ENCODE results near the gene UGT1A10. TPM values are rescaled to one million over a fixed set of nuclear protein-coding genes. Genes with fewer than 3 reads are reported as not detected.

The UGT1A10 gene
- total RNA-seq, 1 donor from 2014 or later, result not detected

DNA sequence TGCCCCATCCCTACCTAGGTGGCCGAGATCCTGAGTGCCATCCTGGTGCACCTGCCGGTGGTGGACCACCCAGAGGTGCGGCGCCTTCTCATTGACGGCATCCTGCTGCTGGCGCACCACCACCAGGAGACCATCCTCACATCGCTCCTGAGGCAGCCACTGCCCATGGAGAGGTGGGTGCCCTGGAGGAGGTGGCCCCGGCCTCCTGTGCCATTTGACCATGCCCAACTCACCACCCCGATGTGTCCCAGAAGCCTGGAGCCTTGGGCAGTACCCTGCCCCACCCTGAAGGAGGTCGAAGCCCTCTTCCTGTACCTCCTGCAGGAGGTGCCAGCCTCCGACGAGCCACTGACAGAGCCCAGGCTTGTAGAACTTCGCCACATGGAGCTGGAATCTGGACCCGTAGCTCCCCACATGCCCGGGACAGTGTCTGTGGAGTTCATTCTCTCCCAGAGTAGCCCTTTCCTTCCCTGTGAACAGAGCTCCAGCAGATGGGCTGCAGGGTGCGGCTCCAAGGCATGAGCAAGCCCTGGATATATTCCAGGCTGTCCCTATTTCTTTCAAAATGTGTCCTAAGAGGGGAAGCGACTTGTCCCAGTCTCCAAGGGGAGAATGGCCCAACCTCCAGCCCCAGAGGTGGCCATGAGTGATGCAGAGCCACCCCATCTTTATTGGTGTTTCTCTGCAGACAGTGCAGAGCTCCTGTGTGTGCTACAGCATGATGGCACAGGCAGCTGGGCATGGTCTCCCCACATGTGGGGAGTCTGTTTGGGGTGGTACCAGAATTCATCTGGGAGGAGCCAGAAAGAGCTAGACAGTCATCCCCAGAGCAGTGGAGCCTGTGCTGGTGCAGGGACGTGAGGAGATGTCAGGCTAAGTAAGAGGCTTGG is 183.9 kb downstream of the UGT1A10 start:
- DNase-seq (ENCODE audit: low read depth, low spot score), result no peak

DNA sequence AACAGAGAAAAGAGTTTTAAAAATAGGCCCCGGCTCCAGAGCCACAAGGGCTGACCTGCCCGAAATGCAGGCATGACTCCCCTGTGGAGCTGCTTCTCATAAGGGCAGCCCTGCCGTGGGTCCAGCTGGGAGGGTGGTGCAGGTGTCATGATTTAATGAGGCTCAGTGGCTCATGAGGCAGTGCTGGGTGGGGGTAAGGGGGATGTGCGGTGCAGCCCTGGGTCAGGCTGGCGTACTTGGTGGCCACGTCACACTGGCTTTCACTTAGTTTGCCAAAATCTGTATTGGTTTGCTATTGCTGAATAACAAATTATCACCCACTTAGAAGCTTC is 184.5 kb downstream of the UGT1A10 start:
- no peak for DNase-seq (ENCODE audit: low read depth, low spot score)

DNA sequence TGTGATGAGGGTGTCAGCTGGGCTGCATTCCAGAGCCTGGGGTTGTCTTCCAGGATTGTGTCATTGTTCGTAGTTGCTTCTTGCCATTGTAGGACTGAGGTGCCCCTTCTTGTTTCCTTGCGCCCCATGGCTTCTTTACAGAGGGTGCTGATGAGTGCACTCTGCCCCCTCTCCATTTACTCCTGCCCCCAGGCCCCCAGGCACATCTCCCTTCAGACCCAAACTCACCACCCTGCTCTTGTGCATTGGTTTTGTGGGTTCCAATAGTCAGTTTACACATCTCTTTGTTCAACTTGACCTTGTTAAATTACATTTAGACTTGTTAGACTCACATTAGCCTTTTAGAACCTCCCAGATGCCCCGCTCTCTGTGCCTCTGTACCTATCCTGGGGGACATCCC is 184.9 kb downstream of the UGT1A10 start:
- no peak for DNase-seq (ENCODE audit: low read depth, low spot score)

DNA sequence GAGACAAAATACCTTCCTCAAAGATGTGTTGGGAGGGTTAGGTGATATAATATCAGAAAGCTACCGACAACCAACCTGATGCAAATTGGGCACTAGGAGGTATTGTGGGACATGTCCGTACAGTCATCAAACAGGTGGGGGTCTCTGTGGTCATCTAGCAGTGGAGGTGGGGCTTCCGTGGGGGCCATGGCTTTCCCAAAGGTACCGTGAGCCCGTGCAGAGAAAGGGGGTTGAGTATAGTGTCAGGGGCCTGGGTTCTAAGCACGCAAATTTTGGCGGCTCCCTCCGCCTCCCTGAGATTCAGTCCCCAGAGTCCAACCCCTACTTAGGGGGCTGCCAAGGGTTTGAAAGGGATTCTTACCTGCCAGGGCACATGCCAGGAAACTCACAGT is 185.5 kb downstream of the UGT1A10 start:
- no peak for DNase-seq (ENCODE audit: low read depth, low spot score)

DNA sequence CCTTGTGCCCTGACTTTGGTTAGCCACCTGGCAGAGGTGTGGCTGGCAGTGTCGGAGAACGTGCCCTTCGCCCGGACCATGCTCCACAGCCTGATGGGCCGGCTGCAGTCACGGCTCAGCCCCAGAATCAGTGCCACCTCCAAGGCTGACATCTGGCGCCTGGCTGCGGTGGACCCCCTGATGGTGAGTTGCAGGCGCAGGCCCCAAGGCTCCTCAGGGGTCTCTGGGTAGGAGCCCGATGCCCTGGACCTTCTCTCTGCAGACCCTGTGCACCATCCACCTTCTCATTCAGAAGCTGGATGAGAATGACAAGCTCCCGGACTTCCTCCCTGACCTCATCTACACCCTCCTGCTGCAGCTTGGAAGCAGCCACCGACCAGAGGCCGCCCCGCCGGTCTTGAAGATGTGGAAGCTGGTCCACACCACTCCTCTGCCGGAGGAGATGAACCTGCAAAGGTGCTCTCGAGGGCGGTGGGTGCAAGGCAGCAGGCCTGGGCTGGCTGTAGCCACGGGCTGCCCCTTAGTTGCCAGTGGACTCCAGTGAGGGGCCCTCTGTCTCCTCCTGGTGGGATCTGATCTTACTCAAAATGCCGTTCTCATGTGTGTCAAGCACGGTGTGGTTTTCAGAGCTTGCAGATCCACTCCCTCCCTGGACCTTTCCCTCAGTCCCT is 186.0 kb downstream of the UGT1A10 start:
- no peak for DNase-seq (ENCODE audit: low read depth, low spot score)

Other genes starting within 250 kb of the UGT1A10 start
- gene USP40, start 69.7 kb upstream of the UGT1A10 start, total RNA-seq, result 21.7 and 22.5 TPM in 2 replicates
- gene UGT1A8, start 18.8 kb upstream of the UGT1A10 start, total RNA-seq, result not detected in 2 replicates
- gene UGT1A9, start 35.5 kb downstream of the UGT1A10 start, total RNA-seq, result not detected in 2 replicates
- gene UGT1A7, start 45.5 kb downstream of the UGT1A10 start, total RNA-seq, result not detected in 2 replicates
- gene UGT1A6, start 56.4 kb downstream of the UGT1A10 start, total RNA-seq, result not detected in 2 replicates
- not detected in 2 replicates for gene UGT1A5, start 76.5 kb downstream of the UGT1A10 start, total RNA-seq
- not detected in 2 replicates for gene UGT1A4, start 82.3 kb downstream of the UGT1A10 start, total RNA-seq
- not detected in 2 replicates for gene UGT1A3, start 92.6 kb downstream of the UGT1A10 start, total RNA-seq
- gene UGT1A1, start 123.8 kb downstream of the UGT1A10 start, total RNA-seq, result not detected in 2 replicates
- gene MROH2A, start 141.9 kb downstream of the UGT1A10 start, total RNA-seq, result not detected in 2 replicates
- 13.1 and 30.9 TPM in 2 replicates for gene HJURP, start 218.1 kb downstream of the UGT1A10 start, total RNA-seq

All from pulmonary artery endothelial cell (primary cell).